Fibroblast of lung (primary cell): Measurements from ENCODE around the gene HOXB13.

Experiments
- CTCF ChIP-seq, 2 donors: IDR thresholded peaks in 1 of 2; conservative IDR thresholded peaks in 1 of 2; 1 replicate in 1 of 2; 2 replicates in 1 of 2; pipeline ENCODE4 v1.5.1; 2011 to 2012; ENCODE audit warnings: low read length in 2 of 2, control low read depth in 1 of 2, inconsistent platforms in 1 of 2, low read depth in 1 of 2, mild to moderate bottlenecking in 1 of 2
- EZH2 ChIP-seq: IDR thresholded peaks from 2 replicates; pipeline ENCODE4 v1.5.1; 2012; ENCODE audit warnings: low read length, control low read depth, mild to moderate bottlenecking; ENCODE audit errors: missing control alignments

- TF ChIP-seq CTCF (conservative IDR thresholded peaks at IDR 0.05 in 1 of 2, IDR thresholded peaks at IDR 0.05 in 1 of 2; ENCODE audit: low read depth in 1 of 2, low read length in 2 of 2) = no peak
- TF ChIP-seq EZH2 = no peak
Observed at GRCh38 chr17:48690655-48691054, 37.9 kb downstream of the HOXB13 start.
